HG02970 (cell line): ENCODE measurements around the gene G6PD.
"Not testable (repeated sequence)": the region's sequence is repeated elsewhere in the genome, so short reads cannot be mapped to it uniquely, and the experiment has no call there.

ENCODE experiments used
- ATAC-seq: cut with Tn5 transposase; IDR thresholded peaks from one replicate; pipeline ENCODE4 v1.9.1; 2021; ENCODE audit warnings: mild to moderate bottlenecking, moderate library complexity, moderate number of reproducible peaks; ENCODE audit not compliant: unreplicated experiment, low FRiP score

The G6PD gene

DNA sequence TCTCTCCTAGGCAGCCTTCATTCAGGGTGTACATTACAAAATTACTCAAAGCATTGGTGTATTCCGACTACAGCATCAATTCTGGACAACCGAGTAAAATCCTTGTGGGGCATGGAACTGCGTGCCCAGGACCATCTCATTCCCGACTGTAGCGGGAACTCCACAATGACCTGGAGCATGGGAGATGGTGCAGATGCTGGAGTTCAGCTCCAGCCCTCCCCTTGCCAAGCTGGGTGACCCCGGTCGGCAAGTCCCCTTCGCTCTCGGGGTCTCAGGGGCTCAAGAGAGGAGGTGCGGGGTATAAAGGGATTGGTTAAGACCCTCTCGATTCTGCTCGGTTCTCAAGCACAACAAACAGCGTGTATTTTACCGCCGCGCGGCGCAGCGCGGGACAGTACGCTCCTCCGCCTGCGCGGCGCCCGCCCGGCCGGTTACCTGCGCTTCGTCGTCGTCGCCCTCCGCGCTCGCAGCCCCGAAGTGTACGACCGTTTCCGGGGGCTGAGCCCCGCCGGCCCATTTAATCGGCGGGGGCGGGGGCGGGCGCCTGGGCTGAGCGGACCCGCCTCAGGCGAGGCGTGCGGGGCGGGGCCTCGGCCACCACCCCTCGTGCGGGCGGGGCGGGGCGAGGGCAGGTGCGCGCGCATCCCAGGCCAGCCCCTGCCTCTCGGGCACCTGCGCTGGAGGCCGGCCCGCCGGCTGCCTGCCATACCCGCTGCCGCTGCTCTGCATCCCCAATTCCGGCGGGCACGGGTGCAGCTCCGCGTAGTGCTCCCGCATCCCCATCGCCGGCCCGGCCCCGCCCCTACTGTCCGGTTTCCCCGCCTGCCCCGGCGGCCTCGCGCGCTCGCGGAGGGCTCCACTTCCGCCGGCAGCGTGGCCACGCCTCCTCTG is at the start of gene G6PD:
Gene G6PD (minus strand): TSS at position 493 of the 891 bp plus-strand sequence. CDS start 691 bp downstream, outside the sequence.
- peak; percentile 41 for ATAC-seq

DNA sequence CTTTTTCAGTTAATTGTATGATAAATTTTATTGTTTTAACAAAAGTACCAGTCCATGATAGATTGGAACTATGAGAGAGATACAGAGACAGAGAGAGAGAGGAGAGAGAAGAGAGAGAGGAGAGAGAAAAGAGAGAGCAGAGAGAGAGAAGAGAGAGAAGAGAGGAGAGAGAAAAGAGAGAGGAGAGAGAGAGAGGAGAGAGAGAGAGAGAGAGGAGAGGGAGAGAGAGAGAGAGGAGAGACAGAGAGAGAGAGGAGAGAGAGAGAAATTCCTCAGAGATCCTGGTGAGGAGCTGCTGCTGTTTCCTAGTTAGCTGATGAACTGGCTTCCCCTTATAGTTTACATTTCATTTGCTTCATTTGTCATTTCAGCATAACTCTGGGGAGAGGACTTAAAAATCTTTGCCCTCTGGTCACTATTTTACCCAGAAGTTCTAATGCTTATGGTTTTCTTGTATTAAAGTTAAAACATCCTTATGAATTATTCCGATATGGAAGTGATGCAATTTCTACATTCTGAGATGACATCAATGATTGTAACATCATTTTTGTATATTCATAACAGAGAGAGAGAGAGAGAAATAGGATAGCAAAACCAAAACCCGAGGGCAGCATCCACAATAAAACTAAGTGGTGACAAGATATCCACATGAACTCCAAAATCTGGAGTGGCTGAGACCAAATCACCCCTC is 49.1 kb upstream of the G6PD start:
- ATAC-seq, result no peak

GRCh38 chrX:154594491-154594890 is 47.8 kb upstream of the G6PD start:
- no peak for ATAC-seq

DNA sequence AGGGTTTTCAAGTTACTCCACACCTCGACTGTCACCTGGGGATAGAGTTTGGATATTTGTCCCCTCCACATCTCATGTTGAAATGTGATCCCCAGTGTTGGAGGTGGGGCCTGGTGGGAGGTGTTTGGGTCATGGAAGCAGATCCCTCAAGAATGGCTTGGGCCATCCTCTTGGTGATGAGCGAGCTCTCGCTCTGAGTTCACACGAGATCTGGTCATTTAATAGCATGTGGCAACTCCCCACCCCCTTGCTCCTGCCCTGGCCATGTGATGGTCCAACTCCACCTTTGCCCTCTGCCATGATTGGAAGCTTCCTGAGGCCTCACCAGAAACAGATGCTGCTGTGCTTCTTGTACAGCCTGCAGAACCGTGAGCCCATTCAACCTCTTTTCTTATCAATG is 46.6 kb upstream of the G6PD start:
- ATAC-seq, result no peak

- no peak for ATAC-seq
Measured at GRCh38 chrX:154592505-154592904, 45.9 kb upstream of the G6PD start.

DNA sequence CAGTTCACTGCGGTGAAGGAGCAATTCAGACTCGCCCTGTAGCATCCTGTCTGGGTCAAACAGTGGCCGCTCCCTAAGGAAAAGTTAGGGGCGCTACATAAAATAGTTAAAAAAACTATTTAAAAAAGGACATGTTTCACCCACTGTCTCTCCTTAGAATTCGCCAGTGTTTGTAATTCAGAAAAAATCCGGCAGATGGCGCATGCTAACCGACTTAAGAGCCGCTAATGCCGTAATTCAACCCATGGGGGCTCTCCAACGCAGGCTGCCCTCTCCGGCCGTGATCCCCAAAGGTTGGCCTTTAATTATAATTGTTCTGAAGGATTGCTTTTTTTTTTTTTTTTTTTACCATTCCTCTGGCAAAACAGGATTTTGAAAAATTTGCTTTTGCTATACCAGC is 43.8 kb upstream of the G6PD start:
- not testable (repeated sequence) for ATAC-seq

DNA sequence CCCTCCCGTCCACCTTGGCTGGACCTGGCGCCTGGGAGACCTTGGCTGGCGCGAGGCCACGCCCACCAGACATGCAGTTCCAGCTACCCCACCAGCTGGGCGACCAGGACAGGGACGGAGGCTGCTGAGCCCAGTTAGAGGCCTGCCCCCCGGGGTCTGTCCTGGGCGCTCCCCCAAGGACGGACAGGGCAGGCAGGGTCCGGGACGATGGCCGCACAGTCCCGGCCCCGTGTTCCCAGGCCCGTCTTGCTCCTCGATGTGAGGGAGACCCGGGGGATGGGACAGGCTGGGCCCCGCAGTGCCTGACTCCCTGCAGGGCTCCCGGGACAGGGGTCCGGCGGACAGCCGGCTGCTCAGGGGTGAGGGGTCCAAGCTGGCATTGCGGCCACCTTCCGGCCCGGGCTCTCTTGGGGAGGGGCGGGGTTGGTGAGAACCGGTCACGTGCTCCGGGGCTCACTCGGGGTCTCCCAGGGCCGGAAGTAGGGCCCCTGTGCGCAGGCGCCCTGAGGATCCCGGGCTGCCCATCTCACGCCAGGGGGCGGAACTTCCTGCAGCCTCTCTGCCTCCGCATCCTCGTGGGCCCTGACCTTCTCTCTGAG is 38.0 kb upstream of the G6PD start, which contains the start of gene CTAG1A:
Gene CTAG1A (plus strand): TSS at position 549 of the 599 bp plus-strand sequence. CDS start 74 bp downstream, outside the sequence.
- not testable (repeated sequence) for ATAC-seq

DNA sequence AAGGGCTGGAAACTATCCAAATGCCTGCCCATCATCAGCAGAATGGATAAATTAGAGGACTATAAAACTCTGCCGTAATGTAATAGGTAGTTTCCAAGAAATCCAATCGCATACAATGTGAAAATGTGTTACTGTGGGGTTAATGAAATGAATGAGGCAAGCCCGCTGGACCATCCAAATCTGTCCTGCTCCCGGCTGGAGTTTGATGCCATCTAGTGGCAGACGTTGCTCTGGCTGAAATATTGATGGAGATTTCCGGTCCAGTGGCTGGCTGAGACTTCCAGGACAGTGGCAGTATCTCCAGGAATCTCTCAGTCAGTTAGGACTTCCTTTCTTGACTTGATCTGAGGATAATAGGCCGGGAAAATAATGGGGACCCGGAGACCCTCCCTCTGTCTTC is 36.3 kb upstream of the G6PD start:
- ATAC-seq, result not testable (repeated sequence)

- not testable (repeated sequence) for ATAC-seq
Measured at GRCh38 chrX:154575076-154575475, 28.4 kb upstream of the G6PD start.

DNA sequence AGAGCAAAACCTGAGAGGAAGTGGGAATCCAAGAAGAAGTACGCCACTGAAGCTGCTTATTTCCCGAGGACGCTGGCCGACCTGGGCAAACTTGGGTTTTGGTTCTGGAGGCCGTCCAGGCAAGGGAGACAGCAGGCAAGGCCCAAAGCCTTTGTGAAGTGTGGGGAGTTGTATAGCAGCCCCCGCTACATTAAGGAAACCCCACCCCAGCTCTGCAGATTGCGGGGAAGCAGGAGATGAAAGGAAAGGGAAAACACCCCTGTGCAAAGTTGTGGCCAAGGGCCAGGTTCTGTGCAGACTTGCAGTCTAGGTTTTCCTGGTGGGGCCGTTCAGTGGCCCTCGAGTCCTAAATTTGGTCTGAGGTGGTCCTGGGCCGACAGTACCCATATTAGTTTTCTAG is 26.4 kb upstream of the G6PD start:
- ATAC-seq, result not testable (repeated sequence)

- ATAC-seq, result not testable (repeated sequence)
Measured at GRCh38 chrX:154570361-154570760, 23.7 kb upstream of the G6PD start.

- ATAC-seq, result not testable (repeated sequence)
Measured at GRCh38 chrX:154562295-154562694, 15.6 kb upstream of the G6PD start.

DNA sequence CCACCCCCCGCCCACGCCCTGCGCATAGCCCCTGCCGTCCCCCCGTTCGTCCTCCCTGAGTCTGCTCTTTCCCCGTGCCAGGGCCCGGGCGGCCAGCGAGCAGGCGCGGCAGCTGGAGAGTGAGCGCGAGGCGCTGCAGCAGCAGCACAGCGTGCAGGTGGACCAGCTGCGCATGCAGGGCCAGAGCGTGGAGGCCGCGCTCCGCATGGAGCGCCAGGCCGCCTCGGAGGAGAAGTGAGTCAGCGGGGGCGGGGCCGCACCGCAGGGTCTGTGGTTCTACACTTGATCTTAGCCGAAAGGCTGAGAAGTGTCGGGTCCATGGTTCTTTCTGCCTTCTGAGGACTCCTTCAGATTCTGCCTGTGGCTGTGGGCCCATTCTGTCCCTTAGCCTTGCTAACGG is 13.7 kb upstream of the G6PD start:
- not testable (repeated sequence) for ATAC-seq

DNA sequence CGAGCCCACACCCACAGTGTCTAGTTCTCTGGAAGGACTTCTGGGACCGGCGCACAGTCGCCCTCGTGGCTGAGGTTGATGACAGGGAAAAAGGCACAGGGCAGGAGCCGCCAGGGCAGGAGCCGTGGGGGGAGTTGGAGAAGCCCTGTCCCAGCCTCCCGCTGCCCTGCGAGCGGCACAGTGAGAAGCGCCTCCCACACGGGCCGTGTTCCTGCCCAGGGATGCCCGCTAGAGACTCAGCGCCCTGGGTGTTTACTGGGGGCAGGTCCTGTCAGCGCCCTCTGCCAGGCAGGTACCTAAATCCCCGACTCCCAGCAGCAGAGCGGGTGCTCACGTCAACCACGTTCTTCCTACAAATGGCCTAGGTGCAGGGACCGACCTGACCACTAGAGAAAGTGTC is 12.2 kb upstream of the G6PD start:
- ATAC-seq, result not testable (repeated sequence)

DNA sequence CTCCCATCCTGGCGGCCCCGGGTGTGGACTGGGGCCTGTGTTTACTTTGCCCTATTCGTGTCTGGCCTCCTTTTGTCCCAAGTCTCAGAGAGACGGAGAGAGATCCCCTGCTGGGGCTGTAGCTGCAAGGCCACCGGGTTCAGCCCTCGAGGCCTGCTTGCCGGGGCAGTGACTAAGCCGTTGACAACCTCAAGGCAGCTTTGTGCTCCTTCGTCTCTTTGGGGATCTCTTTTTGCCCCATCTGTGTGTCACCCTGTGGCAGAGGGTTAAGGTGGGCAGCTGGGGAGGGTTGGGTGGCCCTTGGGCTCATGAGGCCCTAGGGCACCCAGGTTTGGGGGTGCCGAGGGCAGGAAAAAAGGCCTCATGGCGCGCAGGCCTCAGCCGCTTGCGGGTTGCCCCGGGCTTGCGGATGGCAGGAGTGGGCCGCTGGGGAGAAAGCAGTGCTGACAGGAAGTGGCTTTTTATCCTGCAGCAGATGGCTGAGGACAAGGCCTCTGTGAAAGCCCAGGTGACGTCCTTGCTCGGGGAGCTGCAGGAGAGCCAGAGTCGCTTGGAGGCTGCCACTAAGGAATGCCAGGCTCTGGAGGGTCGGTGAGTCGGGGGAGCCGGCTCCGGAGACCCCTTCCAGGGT is 11.5 kb upstream of the G6PD start:
- not testable (repeated sequence) for ATAC-seq

GRCh38 chrX:154552112-154552806 is 5.6 kb upstream of the G6PD start:
- ATAC-seq, result not testable (repeated sequence)

GRCh38 chrX:154549766-154550165 is 3.1 kb upstream of the G6PD start:
- ATAC-seq, result no peak

DNA sequence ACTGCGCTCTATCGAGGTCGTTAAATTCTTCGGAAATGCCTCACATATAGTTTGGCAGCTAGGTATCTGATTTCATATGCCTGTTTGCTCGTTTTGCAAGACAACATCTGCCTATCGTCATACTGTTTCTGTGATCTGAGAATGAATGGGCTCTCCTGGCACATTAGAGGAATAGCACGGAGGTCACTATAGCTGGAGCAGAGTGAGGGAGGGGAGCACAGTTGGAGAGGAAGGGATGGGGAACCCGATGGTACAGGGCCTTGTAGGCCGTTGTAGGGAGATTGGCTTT is 1.3 kb upstream of the G6PD start:
- no peak for ATAC-seq

DNA sequence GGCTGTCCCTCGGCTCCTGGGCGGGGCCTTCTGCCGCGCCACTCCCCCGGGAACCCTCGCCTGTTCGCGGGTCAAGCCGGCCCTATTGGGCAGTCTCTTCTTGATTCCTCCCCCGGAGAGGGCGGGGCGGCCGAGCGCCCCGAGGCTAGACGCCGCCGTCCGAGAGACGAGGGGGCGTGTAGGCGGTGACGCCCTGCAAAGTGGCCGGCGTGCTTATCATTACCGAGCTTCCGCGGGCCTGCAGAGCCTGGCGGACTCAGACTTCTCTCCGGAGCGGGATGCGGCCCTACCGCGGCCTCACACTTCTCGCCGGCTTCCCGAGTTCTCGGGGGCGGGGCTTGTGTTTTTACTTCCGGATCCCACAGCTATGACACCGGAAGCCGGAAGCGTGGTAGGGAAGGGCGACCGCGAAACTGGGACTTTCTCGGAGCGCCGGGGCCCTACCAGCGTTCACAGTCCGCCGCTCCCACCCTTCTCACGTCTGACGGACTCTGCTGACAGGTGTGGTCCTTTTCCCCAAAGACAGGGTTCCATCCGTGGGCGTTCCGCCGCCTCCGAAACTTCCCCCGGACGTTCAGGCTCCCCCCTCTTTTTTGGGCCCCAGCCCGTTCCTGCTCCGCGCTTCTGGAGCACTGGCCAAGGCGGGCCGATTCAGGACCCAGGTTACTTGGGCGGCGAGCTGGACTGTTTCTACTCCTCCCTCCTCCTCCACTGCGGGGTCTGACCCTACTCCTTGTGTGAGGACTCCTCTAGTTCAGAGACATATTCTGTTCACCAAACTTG is 790 bp upstream of the G6PD start, which contains the start of gene IKBKG:
Gene IKBKG (plus strand): TSS at position 376 of the 783 bp plus-strand sequence. CDS start 4,383 bp downstream, outside the sequence.
- ATAC-seq, result peak; percentile 85
